Neutrophil (primary cell): ENCODE data around the gene DHX32.

ENCODE experiments used
- H3K27ac ChIP-seq: fragments of 200-600 bp; sonication (generic); 2 replicates; pipeline ENCODE4 v1.5.1; 2016; ENCODE audit warnings: mild to moderate bottlenecking, moderate library complexity
- H3K27me3 ChIP-seq: fragments of 200-600 bp; sonication (generic); 2 replicates; pipeline ENCODE4 v1.6.0; 2016; ENCODE audit warnings: mild to moderate bottlenecking
- H3K36me3 ChIP-seq: fragments of 200-600 bp; sonication (generic); 2 replicates; pipeline ENCODE4 v1.5.1; 2017
- H3K4me1 ChIP-seq, 2 experiments: fragments of 200-600 bp in 1 of 2; sonication (generic) in 1 of 2; 1 replicate in 1 of 2; 2 replicates in 1 of 2; pipeline versions ENCODE4 v1.5.1 to v1.6.1; 2013 to 2016; ENCODE audit warnings: low read depth in 1 of 2, low read length in 1 of 2, mild to moderate bottlenecking in 1 of 2, moderate library complexity in 1 of 2; ENCODE audit not compliant: control insufficient read depth in 1 of 2, insufficient read depth in 1 of 2
- H3K4me3 ChIP-seq, 2 experiments: fragments of 200-600 bp in 1 of 2; sonication (generic) in 1 of 2; 1 replicate in 1 of 2; 2 replicates in 1 of 2; pipeline ENCODE4 v1.5.1; 2013 to 2016; ENCODE audit warnings: low read depth in 1 of 2, low read length in 1 of 2, mild to moderate bottlenecking in 1 of 2, moderate library complexity in 1 of 2
- H3K9me3 ChIP-seq: fragments of 200-600 bp; sonication (generic); 2 replicates; pipeline ENCODE4 v1.5.1; 2016
- CTCF ChIP-seq: fragments of 200-600 bp; sonication (generic); IDR thresholded peaks from 2 replicates; pipeline ENCODE4 v1.5.1; 2016; ENCODE audit warnings: antibody characterized with exemption

The DHX32 gene

GRCh38 chr10:125788156-125789034 is 92.7 kb downstream of the DHX32 start:
- H3K4me3 ChIP-seq = no peak overlapping the region
- H3K27ac ChIP-seq = no peak overlapping the region
- no peaks in the 10 kb centered on the region for H3K27me3 ChIP-seq
- H3K9me3 ChIP-seq = no peaks in the 10 kb centered on the region
- H3K4me1 ChIP-seq = peaks cover 6 to 9% of the 10 kb centered on the region in 2 experiments
- peaks cover 16% of the 10 kb centered on the region for H3K36me3 ChIP-seq
- no peak for TF ChIP-seq CTCF
